ENCODE data around the gene HEY2.
A peak's percentile ranks its signal among the peaks of the same experiment; 100 is the strongest.

HEY2 gene

GRCh38 chr6:125750692-125751333, 1.4 kb downstream of the HEY2 start:
- Mint-ChIP-seq H3K27ac (peak overlapping the region; percentile 13), H3K36me3 (ENCODE audit: low read depth) (no peaks in the 10 kb centered on the region), H3K9me3 (no peaks in the 10 kb centered on the region), H3K4me3 (peak overlapping the region; percentile 88), H3K27me3 (peaks cover 66% of the 10 kb centered on the region), H3K4me1 (ENCODE audit: low read depth) (peaks cover 40% of the 10 kb centered on the region)

GRCh38 chr6:125751334-125751916, 2.0 kb downstream of the HEY2 start:
- H3K27ac Mint-ChIP-seq = no peak overlapping the region
- H3K9me3 Mint-ChIP-seq = no peaks in the 10 kb centered on the region
- no peak overlapping the region for H3K4me3 Mint-ChIP-seq
- peaks cover 60% of the 10 kb centered on the region for H3K27me3 Mint-ChIP-seq
- peaks cover 35% of the 10 kb centered on the region for H3K4me1 Mint-ChIP-seq (ENCODE audit: low read depth)
- H3K36me3 Mint-ChIP-seq (ENCODE audit: low read depth) = no peaks in the 10 kb centered on the region

- no peak overlapping the region for H3K4me3 Mint-ChIP-seq
- peaks cover 62% of the 10 kb centered on the region for H3K27me3 Mint-ChIP-seq
- no peaks in the 10 kb centered on the region for H3K36me3 Mint-ChIP-seq (ENCODE audit: low read depth)
- H3K9me3 Mint-ChIP-seq = no peaks in the 10 kb centered on the region
- H3K4me1 Mint-ChIP-seq (ENCODE audit: low read depth) = peaks cover 24% of the 10 kb centered on the region
- H3K27ac Mint-ChIP-seq = no peak overlapping the region
Measured at GRCh38 chr6:125752773-125753172, 3.3 kb downstream of the HEY2 start.

GRCh38 chr6:125753218-125753936, 3.9 kb downstream of the HEY2 start:
- no peaks in the 10 kb centered on the region for H3K9me3 Mint-ChIP-seq
- no peaks in the 10 kb centered on the region for H3K36me3 Mint-ChIP-seq (ENCODE audit: low read depth)
- H3K27ac Mint-ChIP-seq = no peak overlapping the region
- no peak overlapping the region for H3K4me3 Mint-ChIP-seq
- peaks cover 56% of the 10 kb centered on the region for H3K27me3 Mint-ChIP-seq
- H3K4me1 Mint-ChIP-seq (ENCODE audit: low read depth) = peaks cover 23% of the 10 kb centered on the region

- Mint-ChIP-seq H3K4me1 (ENCODE audit: low read depth) (peaks cover 17% of the 10 kb centered on the region), H3K36me3 (ENCODE audit: low read depth) (no peaks in the 10 kb centered on the region), H3K27me3 (peaks cover 52% of the 10 kb centered on the region), H3K9me3 (no peaks in the 10 kb centered on the region), H3K27ac (no peak overlapping the region), H3K4me3 (no peak overlapping the region)
Measured at GRCh38 chr6:125753937-125754259, 4.5 kb downstream of the HEY2 start.

- H3K36me3 Mint-ChIP-seq (ENCODE audit: low read depth) = no peaks in the 10 kb centered on the region
- H3K4me1 Mint-ChIP-seq (ENCODE audit: low read depth) = peaks cover 16% of the 10 kb centered on the region
- H3K9me3 Mint-ChIP-seq = no peaks in the 10 kb centered on the region
- no peak overlapping the region for H3K4me3 Mint-ChIP-seq
- no peak overlapping the region for H3K27ac Mint-ChIP-seq
- peaks cover 58% of the 10 kb centered on the region for H3K27me3 Mint-ChIP-seq
Measured at GRCh38 chr6:125754566-125754965, 5.1 kb downstream of the HEY2 start.

GRCh38 chr6:125759184-125759902, 9.9 kb downstream of the HEY2 start:
- Mint-ChIP-seq H3K9me3 (no peaks in the 10 kb centered on the region), H3K27me3 (peaks cover 30% of the 10 kb centered on the region), H3K27ac (no peak overlapping the region), H3K4me1 (ENCODE audit: low read depth) (no peaks in the 10 kb centered on the region), H3K4me3 (no peak overlapping the region), H3K36me3 (ENCODE audit: low read depth) (no peaks in the 10 kb centered on the region)

- H3K9me3 Mint-ChIP-seq = no peaks in the 10 kb centered on the region
- no peak overlapping the region for H3K27ac Mint-ChIP-seq
- peaks cover 28% of the 10 kb centered on the region for H3K27me3 Mint-ChIP-seq
- H3K4me3 Mint-ChIP-seq = no peak overlapping the region
- H3K4me1 Mint-ChIP-seq (ENCODE audit: low read depth) = no peaks in the 10 kb centered on the region
- no peaks in the 10 kb centered on the region for H3K36me3 Mint-ChIP-seq (ENCODE audit: low read depth)
Measured at GRCh38 chr6:125759959-125760457, 10.6 kb downstream of the HEY2 start.

- H3K4me3 Mint-ChIP-seq = no peak overlapping the region
- no peaks in the 10 kb centered on the region for H3K36me3 Mint-ChIP-seq (ENCODE audit: low read depth)
- H3K27ac Mint-ChIP-seq = no peak overlapping the region
- peaks cover 36% of the 10 kb centered on the region for H3K27me3 Mint-ChIP-seq
- H3K4me1 Mint-ChIP-seq (ENCODE audit: low read depth) = no peaks in the 10 kb centered on the region
- no peaks in the 10 kb centered on the region for H3K9me3 Mint-ChIP-seq
Measured at GRCh38 chr6:125764121-125764671, 14.8 kb downstream of the HEY2 start.

- H3K27ac Mint-ChIP-seq = no peak overlapping the region
- H3K4me3 Mint-ChIP-seq = no peak overlapping the region
- no peaks in the 10 kb centered on the region for H3K9me3 Mint-ChIP-seq
- H3K4me1 Mint-ChIP-seq (ENCODE audit: low read depth) = no peaks in the 10 kb centered on the region
- H3K27me3 Mint-ChIP-seq = peaks cover 32% of the 10 kb centered on the region
- H3K36me3 Mint-ChIP-seq (ENCODE audit: low read depth) = no peaks in the 10 kb centered on the region
Measured at GRCh38 chr6:125765944-125766343, 16.5 kb downstream of the HEY2 start.

- Mint-ChIP-seq H3K9me3 (no peaks in the 10 kb centered on the region), H3K4me3 (no peak overlapping the region)
Measured at GRCh38 chr6:125766641-125767040, 17.2 kb downstream of the HEY2 start.

GRCh38 chr6:125769147-125769783, 19.8 kb downstream of the HEY2 start:
- Mint-ChIP-seq H3K27ac (no peak overlapping the region), H3K36me3 (ENCODE audit: low read depth) (no peaks in the 10 kb centered on the region), H3K27me3 (peaks cover 33% of the 10 kb centered on the region), H3K9me3 (no peaks in the 10 kb centered on the region), H3K4me3 (no peak overlapping the region), H3K4me1 (ENCODE audit: low read depth) (peaks cover 8% of the 10 kb centered on the region)

More at GRCh38 chr6:125766641-125767040, 17.2 kb downstream of the HEY2 start:
- H3K4me1 Mint-ChIP-seq (ENCODE audit: low read depth) = no peaks in the 10 kb centered on the region
- H3K36me3 Mint-ChIP-seq (ENCODE audit: low read depth) = no peaks in the 10 kb centered on the region
- H3K27me3 Mint-ChIP-seq = peaks cover 28% of the 10 kb centered on the region
- H3K27ac Mint-ChIP-seq = no peak overlapping the region

GRCh38 chr6:125773387-125774341, 24.2 kb downstream of the HEY2 start:
- no peak overlapping the region for H3K4me3 Mint-ChIP-seq
- no peaks in the 10 kb centered on the region for H3K36me3 Mint-ChIP-seq (ENCODE audit: low read depth)
- peaks cover 8% of the 10 kb centered on the region for H3K4me1 Mint-ChIP-seq (ENCODE audit: low read depth)
- H3K27me3 Mint-ChIP-seq = peaks cover 13% of the 10 kb centered on the region
- H3K9me3 Mint-ChIP-seq = no peaks in the 10 kb centered on the region
- no peak overlapping the region for H3K27ac Mint-ChIP-seq

All from stimulated activated naive CD8-positive, alpha-beta T cell treated with anti-CD3 and anti-CD28 coated beads, Interleukin-15, Interleukin-2, amounts not matched to agents 100 ng/mL and 50 ng/mL, for 24 hours (primary cell).